Upper lobe of left lung (tissue), 6 donors: ENCODE results near the gene EYA4. TPM values are rescaled to one million over a fixed set of nuclear protein-coding genes. Genes with fewer than 3 reads are reported as not detected.

Experiments
- ATAC-seq, 2 donors: fragments of 200-7000 bp; cut with Tn5 transposase; one replicate each; pipeline ENCODE4 v1.9.1; 2022; ENCODE audit warnings: mild to moderate bottlenecking in 2 of 2, moderate library complexity in 2 of 2; ENCODE audit not compliant: low FRiP score in 2 of 2
- DNase-seq, 2 donors: peaks; one replicate each; pipeline ENCODE4 v3.0.0-alpha.2; 2019 to 2020
- H3K27ac ChIP-seq, 4 donors: fragments of 200-600 bp; sonication (generic); one replicate each; pipeline ENCODE4 v1.5.1; 2016 to 2019
- H3K27me3 ChIP-seq, 4 donors: fragments of 200-600 bp; sonication (generic); one replicate each; pipeline ENCODE4 v1.5.1; 2017 to 2019
- H3K36me3 ChIP-seq, 4 donors: fragments of 200-600 bp; sonication (generic); one replicate each; pipeline ENCODE4 v1.5.1; 2016 to 2019
- H3K4me1 ChIP-seq, 4 donors: fragments of 200-600 bp; sonication (generic); one replicate each; pipeline ENCODE4 v1.5.1; 2018 to 2019
- H3K4me3 ChIP-seq, 4 donors: fragments of 200-600 bp; sonication (generic); one replicate each; pipeline ENCODE4 v1.5.1; 2017 to 2019; ENCODE audit warnings: mild to moderate bottlenecking in 2 of 4, moderate library complexity in 1 of 4
- H3K9me3 ChIP-seq, 4 donors: fragments of 200-600 bp; sonication (generic); one replicate each; pipeline ENCODE4 v1.5.1; 2018 to 2019
- EP300 ChIP-seq, 4 donors: sonication (generic); formaldehyde crosslinking; IDR thresholded peaks; one replicate each; pipeline ENCODE4 v1.5.1; 2017; ENCODE audit warnings: antibody characterized with exemption in 4 of 4, control low read depth in 2 of 4
- POLR2A ChIP-seq, 4 donors: fragments of 450-650 bp; IDR thresholded peaks; one replicate each; pipeline ENCODE4 v1.5.1; 2016 to 2017; ENCODE audit warnings: antibody characterized with exemption in 4 of 4, mild to moderate bottlenecking in 2 of 4
- POLR2AphosphoS5 ChIP-seq, 2 donors: sonication (generic); formaldehyde crosslinking; IDR thresholded peaks; one replicate each; pipeline ENCODE4 v1.5.1; 2017; ENCODE audit warnings: antibody characterized with exemption in 2 of 2
- WGBS, 2 donors: methylation state at CpG; one replicate each; pipeline ENCODE4 v1.1.5; 2017 to 2018; 5-methylcytosine and 5-hydroxymethylcytosine counted together
- total RNA-seq, 6 donors: library from RNA; depleted of rRNA in 4 of 6; stranded (reverse); fragments of >200 nt in 4 of 6; gene quantifications; one replicate each; pipeline versions ENCODE4 v1.1.0 to v1.2.1, GENCODE V29; 2016 to 2021
- TF ChIP-seq, protein P1 (sequence below), 6 experiments: fragments of 450-650 bp in 4 of 6; fragments of 200-600 bp in 2 of 6; sonication (generic) in 2 of 6; IDR thresholded peaks; one replicate each; pipeline ENCODE4 v1.5.1; 2016 to 2019; ENCODE audit warnings: antibody characterized with exemption in 6 of 6
- donor health status: DM: no; HTN: no; CAD: no; lungs with moderate emphysema.
- donor health status: DM: no; HTN: yes; CAD: no; lungs with severe emphysema.

Gene EYA4
- total RNA-seq, 6 donors from 2014 or later: 1.0 to 8.9 (median 4.2) TPM

DNA sequence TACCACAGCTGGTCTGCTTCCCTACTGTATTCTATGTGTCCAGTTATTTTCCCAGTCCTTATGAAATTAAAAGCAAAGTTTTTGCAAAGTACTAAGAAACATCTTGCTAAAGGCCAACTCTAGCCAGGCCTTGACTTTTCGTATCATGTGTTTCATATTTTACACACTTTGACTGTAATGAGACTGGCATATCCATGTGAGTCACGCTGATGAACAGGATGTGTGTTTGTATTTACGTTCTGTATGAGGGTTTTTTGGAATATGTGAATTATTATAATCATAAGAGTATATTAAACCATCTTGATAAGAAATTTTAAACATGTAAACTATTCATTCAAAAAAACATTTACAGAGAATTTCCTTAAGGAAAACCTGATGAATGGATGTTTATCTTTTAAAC, 59.7 kb downstream of the EYA4 start:
- H3K36me3 ChIP-seq: no peaks in the 10 kb centered on the region
- no peak overlapping the region for H3K27ac ChIP-seq
- no peaks in the 10 kb centered on the region for H3K27me3 ChIP-seq
- no peak for DNase-seq
- H3K9me3 ChIP-seq: no peaks in the 10 kb centered on the region
- no peaks in the 10 kb centered on the region for H3K4me1 ChIP-seq
- H3K4me3 ChIP-seq: no peak overlapping the region
- TF ChIP-seq POLR2AphosphoS5 (IDR thresholded peaks at IDR 0.05) (no peak), POLR2A (IDR thresholded peaks at IDR 0.05) (no peak), EP300 (IDR thresholded peaks at IDR 0.05) (no peak)
- TF ChIP-seq, protein P1, sequence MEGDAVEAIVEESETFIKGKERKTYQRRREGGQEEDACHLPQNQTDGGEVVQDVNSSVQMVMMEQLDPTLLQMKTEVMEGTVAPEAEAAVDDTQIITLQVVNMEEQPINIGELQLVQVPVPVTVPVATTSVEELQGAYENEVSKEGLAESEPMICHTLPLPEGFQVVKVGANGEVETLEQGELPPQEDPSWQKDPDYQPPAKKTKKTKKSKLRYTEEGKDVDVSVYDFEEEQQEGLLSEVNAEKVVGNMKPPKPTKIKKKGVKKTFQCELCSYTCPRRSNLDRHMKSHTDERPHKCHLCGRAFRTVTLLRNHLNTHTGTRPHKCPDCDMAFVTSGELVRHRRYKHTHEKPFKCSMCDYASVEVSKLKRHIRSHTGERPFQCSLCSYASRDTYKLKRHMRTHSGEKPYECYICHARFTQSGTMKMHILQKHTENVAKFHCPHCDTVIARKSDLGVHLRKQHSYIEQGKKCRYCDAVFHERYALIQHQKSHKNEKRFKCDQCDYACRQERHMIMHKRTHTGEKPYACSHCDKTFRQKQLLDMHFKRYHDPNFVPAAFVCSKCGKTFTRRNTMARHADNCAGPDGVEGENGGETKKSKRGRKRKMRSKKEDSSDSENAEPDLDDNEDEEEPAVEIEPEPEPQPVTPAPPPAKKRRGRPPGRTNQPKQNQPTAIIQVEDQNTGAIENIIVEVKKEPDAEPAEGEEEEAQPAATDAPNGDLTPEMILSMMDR (IDR thresholded peaks at IDR 0.05): no peak
- no peak for ATAC-seq
- WGBS, 2 donors: 57 to 62% methylated on average over 3 of the region's 3 CpGs

DNA sequence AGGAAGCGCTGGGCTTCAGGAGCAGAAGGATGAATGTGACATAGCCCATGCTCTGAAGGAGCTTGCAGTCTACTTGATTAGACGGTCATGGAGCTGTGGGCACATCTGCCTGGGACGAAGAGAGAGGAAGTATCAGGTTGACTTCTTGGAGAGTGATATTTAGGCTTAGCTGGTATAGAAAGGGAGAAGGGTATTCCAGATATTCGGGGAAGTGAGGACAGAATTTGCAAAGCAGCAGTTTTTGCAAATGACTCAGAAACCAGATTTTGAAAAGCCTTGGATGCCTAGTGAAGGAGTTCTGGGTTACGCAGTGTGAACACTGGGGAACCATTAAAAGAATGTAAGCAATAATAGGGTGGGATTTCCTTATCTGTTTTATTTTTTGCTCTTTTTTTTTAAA, 60.7 kb downstream of the EYA4 start:
- H3K36me3 ChIP-seq: no peaks in the 10 kb centered on the region
- no peaks in the 10 kb centered on the region for H3K9me3 ChIP-seq
- no peaks in the 10 kb centered on the region for H3K4me1 ChIP-seq
- 80 to 81% methylated on average over 5 of the region's 5 CpGs for WGBS, 2 donors
- no peak for TF ChIP-seq POLR2AphosphoS5 (IDR thresholded peaks at IDR 0.05)
- no peaks in the 10 kb centered on the region for H3K27me3 ChIP-seq
- H3K4me3 ChIP-seq: no peak overlapping the region
- DNase-seq (no peak), ATAC-seq (no peak)
- H3K27ac ChIP-seq: no peak overlapping the region

DNA sequence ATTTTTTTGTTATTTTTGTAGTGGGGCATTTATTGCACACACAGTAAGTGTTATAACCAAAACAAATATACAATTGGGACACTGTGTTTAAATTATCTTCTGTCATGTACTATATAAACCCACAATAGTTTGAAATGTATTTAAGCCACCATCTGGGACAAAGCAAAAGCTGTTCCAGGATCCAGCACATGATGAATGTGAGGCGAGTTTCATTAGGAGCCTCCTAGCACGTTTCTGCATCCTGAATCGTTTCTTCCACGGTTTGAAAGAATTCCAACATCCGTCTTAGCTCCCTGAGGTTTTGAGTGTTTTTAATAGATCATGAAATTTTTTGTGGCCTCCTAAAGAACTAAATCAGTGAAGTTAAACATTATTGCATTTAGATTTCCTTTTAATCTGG, 65.8 kb downstream of the EYA4 start:
- ATAC-seq: no peak
- no peak for TF ChIP-seq POLR2AphosphoS5 (IDR thresholded peaks at IDR 0.05)

DNA sequence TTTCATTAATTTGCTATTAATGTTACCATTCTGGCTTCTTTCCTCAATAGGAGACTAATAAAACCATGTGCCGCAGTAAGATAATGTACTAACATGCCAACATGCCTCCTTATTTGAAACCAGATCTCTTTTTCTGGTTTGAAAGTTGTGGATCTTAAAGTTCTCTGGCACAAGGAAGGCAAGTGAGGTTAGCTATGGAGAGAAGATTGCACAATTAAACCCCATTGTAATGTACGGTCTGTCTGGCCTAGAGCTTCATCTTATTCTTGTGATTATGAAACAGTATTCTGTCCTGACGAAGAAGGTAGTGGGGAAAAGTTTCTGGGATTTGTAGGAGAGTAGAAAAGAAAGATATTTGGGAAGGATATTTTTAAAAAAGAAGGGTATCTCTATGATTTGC, 68.4 kb downstream of the EYA4 start:
- Histone ChIP-seq H3K27ac (no peak overlapping the region), H3K36me3 (no peaks in the 10 kb centered on the region), H3K4me1 (no peaks in the 10 kb centered on the region), H3K4me3 (no peak overlapping the region), H3K27me3 (no peaks in the 10 kb centered on the region), H3K9me3 (no peaks in the 10 kb centered on the region)
- ATAC-seq (peak in 1 of 2 donors; percentile 69), DNase-seq (no peak)
- 70 to 74% methylated on average over 3 of the region's 3 CpGs for WGBS, 2 donors
- TF ChIP-seq POLR2AphosphoS5 (IDR thresholded peaks at IDR 0.05) (no peak), POLR2A (IDR thresholded peaks at IDR 0.05) (no peak), EP300 (IDR thresholded peaks at IDR 0.05) (no peak)
- TF ChIP-seq, protein P1 (IDR thresholded peaks at IDR 0.05): no peak

More for the DNA sequence above, 65.8 kb downstream of the EYA4 start:
- Histone ChIP-seq H3K9me3 (no peaks in the 10 kb centered on the region), H3K27me3 (no peaks in the 10 kb centered on the region), H3K4me1 (no peaks in the 10 kb centered on the region), H3K36me3 (no peaks in the 10 kb centered on the region), H3K27ac (no peak overlapping the region), H3K4me3 (no peak overlapping the region)
- no peak for DNase-seq
- 68 to 70% methylated on average over 5 of the region's 5 CpGs for WGBS, 2 donors

DNA sequence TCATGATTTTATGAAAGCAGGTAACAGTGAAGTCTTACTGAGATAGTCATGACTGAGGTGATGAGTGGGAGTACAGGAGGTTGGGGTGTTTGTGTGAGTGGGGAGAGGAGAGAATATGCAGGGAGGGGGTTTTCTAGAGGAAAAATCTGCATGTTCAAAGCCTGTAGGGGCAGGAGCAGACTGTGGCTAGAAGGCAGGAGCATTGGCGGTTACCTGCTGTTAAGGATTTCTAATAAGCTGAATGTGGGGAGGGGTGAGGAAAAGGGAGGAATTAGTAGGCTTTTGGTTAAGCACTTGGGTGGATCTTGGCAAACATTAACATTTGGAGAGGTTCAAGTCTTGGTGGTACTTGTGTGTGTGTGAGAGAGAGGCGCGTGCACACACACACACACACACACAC, 70.8 kb downstream of the EYA4 start:
- 73 to 90% methylated on average over 3 of the region's 3 CpGs for WGBS, 2 donors
- Histone ChIP-seq H3K27ac (no peak overlapping the region), H3K4me1 (no peaks in the 10 kb centered on the region), H3K9me3 (no peaks in the 10 kb centered on the region), H3K27me3 (no peaks in the 10 kb centered on the region), H3K36me3 (no peaks in the 10 kb centered on the region), H3K4me3 (no peak overlapping the region)
- no peak for ATAC-seq
- TF ChIP-seq EP300 (IDR thresholded peaks at IDR 0.05): no peak
- no peak for TF ChIP-seq POLR2A (IDR thresholded peaks at IDR 0.05)
- no peak for TF ChIP-seq POLR2AphosphoS5 (IDR thresholded peaks at IDR 0.05)
- TF ChIP-seq, protein P1 (IDR thresholded peaks at IDR 0.05): no peak
- no peak for DNase-seq

DNA sequence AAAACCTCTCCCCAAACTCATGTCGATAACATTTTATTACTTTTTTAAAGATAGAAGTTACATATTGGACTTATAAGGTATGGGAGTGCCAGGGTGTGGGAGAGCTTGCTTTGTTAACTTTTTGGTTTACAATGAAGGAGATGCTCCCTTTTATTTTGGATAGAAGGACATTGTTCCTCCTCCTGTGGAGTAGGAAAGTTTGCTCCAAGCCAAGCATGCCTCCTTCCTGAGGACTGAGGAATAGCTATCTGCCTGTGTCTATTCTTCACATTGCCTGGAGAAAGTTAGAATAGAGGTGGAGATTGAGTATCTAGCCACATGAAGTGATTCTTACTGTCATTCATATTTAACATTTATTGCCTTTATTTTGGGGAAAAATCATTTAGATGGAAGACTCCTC, 71.9 kb downstream of the EYA4 start:
- Histone ChIP-seq H3K36me3 (no peaks in the 10 kb centered on the region), H3K9me3 (no peaks in the 10 kb centered on the region), H3K4me1 (no peaks in the 10 kb centered on the region), H3K4me3 (no peak overlapping the region), H3K27me3 (no peaks in the 10 kb centered on the region), H3K27ac (no peak overlapping the region)
- TF ChIP-seq EP300 (IDR thresholded peaks at IDR 0.05): no peak
- TF ChIP-seq POLR2AphosphoS5 (IDR thresholded peaks at IDR 0.05): no peak
- TF ChIP-seq, protein P1 (IDR thresholded peaks at IDR 0.05): no peak
- no peak for TF ChIP-seq POLR2A (IDR thresholded peaks at IDR 0.05)
- ATAC-seq: no peak
- WGBS, 2 donors: 84 to 100% methylated on average over 1 of the region's 1 CpG
- no peak for DNase-seq
